ENCODE data around the gene NRF1.

The NRF1 gene

DNA sequence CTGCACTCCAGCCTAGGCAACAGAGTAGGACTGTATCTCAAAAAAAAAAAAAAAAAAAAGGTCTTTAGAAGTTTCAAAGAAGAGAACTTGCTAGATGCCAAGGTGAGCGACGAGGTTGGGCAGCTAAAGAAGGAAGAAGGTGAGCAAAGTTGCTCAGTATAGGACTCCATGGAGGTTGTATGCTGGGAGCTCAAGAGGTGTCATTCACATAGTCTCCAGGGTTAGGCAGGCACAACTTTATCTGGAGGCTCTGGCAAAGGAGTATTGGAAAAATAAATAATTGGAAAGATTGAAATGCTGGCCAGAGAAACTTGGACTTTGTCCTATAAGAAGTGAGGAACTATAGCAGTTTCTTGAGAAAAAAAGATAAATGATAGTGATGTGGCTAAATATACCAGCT, 74.5 kb downstream of the NRF1 start:
- DNase-seq (ENCODE audit: low read depth in 2 of 2): no peak

DNA sequence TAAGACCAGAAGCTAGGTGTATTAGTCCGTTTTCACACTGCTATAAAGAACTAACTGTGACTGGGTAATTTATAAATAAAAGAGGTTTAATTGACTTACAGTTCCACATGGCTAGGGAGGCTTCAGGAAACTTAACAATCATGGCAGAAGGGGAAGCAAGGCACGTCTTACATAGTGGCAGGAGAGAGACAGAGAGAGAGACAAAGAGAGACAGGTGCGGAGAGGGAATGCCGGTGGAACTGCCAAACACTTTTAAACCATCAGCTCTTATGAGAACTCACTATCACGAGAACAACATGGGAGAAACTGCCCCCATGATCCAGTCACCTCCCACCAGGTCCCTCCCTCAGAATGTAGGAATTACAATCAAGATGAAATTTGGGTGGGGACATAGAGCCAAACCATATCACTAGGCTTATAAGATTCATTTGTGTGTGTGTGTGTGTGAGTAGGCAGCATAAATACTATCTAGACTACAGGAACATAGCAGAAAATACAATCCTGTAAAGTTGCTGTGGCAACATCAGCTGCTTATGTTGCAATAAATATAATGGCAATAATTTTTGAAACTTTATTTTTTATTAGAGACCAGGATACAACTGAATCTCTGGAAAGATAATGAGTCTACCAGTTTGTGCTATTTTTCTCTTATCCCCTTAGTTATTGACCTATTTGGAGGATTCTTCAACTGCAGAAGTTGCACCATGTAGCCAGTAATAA, 77.1 kb downstream of the NRF1 start:
- no peak for DNase-seq (ENCODE audit: low read depth in 2 of 2)

DNA sequence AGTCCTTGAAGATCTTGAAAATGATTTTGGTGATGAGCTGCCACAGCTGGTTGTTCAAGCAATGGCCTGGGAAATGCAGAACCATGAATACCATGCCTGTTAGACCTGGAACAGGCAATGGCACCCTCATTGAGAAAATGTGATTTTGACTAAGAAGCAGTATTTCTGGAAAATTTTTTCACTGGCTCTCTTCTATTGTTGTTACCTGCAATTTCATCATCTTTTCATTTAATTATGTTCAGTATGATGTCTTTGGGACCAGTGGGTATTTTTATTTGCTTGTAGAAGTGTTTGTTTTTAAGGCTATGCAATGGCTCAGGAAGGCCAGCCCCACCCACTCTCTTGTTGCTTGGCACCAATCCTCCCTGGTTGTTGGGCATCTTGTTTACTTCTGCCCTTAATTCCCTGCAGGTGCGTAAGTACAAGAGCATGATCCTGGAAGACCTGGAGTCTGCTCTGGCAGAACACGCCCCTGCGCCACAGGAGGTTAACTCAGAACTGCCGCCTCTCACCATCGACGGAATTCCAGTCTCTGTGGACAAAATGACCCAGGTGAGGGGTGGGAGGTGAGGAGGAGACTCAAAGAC, 78.6 kb downstream of the NRF1 start:
- DNase-seq (ENCODE audit: low read depth in 2 of 2): no peak

DNA sequence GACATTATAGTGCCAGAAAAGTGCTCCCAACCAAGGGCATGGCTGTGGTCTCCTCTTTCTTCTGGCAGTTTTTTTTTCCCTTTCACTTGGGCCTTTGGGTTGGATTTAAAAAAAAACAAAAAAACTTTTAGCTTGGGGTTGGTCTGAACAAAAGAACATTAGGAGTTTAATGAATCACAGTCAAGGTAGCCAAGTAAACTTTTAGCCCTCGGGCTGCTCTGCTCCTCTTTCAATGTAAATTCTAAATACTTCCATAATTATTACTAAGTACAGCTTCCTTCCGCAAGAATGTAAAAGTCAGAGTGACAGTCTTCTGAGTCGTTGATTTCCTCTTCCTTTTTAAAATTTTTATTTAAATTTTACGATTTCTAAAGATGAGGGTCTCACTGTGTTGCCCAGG, 79.2 kb downstream of the NRF1 start:
- no peak for DNase-seq (ENCODE audit: low read depth in 2 of 2)

- no peak for DNase-seq (ENCODE audit: low read depth in 2 of 2)
Observed at GRCh38 chr7:129698516-129699418, 87.2 kb downstream of the NRF1 start.

DNA sequence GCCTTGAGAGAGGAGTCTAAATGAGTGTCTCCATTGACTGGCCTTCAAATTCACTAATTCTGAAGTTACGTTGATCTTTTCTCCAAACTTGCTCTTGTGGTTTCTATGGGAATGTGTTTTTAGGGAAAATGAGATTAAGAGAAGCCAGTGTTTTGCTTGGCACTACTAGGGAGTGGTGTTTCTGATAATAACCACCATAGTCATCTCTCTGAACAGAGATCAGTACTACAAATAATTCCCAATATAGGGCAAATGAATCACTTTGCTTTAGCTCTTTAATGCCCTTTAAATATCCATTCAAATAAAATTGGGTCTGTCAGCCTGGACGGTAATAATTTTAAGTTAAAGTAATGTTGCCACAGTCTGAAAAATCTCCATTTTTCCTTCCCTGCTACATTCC, 90.8 kb downstream of the NRF1 start:
- no peak for DNase-seq (ENCODE audit: low read depth in 2 of 2)

DNA sequence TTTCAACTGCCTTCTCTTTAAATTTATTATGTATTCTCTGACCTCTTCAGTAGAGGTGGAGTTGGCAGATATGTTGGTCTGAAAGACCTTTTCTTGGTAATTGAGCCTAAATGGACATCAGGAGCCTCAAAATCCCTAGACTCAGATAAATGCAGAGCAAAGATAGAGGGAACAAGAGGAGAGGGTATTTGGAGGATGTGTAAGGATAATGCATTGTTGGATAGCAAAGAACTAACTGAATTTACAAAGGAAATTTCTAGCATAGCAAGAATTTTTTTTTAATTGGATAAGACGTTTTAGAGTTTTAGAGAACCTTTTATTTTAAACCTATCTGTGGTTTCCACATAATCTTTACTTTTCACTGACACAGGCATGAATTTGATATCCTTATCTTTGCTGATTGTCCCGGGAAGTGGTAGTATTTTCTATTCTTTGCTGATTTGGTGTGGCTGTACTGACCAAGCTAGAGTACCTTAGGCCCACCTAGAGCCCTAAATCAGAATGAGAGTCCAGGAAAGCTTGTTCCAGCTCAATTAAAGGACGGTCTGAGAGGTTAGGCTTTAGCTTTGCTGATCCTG, 91.3 kb downstream of the NRF1 start:
- no peak for DNase-seq (ENCODE audit: low read depth in 2 of 2)

DNA sequence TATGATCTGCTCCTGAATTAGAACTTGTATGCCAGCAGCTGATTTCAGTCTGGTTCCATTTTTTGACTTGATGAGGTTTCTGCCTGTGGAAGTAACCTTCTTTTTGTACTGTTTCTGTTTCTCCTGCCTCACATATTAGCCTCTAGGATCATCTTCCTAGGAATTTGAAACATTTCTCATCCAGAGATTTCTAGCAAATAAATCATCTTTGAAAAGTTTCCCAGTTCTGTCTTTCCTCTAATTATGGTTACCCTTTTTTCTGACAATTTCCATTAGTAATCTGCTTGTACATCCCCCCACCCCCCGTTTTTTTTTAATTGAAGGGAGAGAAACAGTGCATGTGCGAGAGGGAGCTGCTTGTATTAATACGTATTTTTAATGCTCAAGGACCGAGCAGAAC, 92.2 kb downstream of the NRF1 start:
- DNase-seq (ENCODE audit: low read depth in 2 of 2): no peak

GRCh38 chr7:129707910-129708499, 96.5 kb downstream of the NRF1 start:
- no peak for DNase-seq (ENCODE audit: low read depth in 2 of 2)

DNA sequence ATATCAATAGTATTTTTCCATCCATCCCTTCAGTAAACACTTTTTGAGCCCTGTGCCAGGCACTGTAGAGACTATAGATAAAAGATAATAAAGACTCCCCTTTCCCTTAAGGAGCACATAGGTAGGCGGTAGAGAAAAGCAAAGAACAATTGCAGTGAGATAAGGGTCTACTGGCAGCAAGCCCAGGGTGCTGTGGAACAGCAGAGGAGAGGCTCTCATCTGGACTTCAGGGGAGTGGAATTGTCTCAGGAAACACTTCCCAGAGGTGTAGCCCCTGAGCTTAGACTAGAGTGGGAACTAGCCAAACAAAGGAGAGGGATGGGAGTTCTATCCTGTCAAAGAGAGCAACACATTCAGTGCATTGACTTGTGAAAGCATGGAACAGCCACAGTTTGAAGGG, 102.0 kb downstream of the NRF1 start:
- no peak for DNase-seq (ENCODE audit: low read depth in 2 of 2)

DNA sequence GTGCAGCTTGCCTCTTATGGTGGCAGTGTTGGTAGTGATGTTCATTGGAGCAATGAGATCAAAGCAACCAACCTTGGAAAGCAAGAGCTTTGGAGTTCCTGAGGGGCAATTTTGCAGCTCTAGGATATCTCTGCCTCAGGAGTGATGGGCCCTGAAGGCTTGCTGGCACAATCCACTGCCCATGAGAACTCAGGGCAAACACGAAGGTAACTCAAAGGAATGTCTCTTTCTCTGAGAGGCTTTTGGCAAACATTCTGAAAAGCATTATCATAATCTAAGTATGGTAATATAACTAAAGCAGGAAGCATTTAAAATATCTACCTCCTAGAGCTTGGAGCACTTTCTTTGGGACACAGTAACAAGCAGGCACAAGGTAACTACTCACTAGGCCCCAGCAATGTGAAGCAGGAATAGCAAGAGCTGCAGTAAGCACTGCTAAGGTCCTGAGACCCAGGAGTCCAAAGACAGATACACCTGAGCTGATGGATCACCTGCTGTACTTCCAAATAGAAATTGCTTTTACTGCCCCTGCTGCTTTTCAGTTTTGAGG, 103.1 kb downstream of the NRF1 start:
- DNase-seq (ENCODE audit: low read depth in 2 of 2): no peak

DNA sequence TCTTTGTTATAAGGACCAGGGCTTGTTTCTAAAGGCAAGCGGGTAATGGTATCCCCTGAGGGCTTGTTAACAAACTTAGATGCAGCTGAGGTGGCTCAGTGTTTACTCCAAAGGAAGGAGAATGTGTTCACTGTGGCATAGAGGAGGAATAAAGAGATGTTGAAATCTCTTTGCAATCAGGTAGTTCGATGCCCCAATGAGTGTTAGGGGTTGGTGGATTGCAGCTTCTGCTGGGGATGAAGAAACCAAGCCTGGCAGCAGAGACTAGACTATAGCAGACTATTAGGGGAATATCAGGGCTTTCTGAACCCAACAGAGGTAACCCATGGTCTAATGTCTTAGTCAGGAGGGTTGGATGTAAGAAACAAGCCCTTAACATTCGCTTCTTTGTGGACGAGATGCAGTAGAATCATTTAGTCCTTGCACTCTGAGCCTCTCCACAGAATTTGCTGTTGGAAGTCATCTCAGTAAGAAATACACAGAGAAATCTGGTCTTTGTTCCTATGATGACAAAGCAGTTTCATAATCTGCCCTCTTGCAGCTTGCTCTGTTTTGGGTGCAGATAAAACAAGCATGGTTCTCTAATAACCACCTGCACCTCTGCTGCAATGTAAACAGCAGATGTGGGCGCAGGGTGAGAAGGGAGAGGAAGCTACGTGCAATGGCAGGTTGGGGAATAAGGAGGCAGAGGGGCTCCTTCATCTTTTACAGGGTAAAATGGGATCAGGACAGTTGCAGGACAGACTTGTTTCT, 108.6 kb downstream of the NRF1 start:
- DNase-seq (ENCODE audit: low read depth in 2 of 2): no peak

DNA sequence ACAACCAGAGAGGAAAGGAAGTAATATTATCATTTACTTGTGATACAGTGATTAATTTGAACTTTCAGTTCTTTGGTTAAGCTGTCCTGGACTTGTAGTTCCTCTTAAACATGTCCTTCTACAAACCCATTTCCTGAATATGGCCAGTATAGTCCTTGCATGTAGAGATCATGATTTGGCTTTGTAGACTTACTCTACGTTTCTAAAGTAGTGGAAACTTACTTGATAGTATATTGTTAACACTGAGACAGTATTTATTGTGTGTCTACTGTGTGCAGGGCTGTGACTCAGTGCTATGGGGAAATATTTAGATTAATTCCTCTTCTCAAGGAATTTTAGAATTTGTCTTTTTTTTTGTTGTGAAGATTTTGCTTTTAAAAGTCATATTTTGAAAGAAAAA, 109.5 kb downstream of the NRF1 start:
- DNase-seq (ENCODE audit: low read depth in 2 of 2): no peak

GRCh38 chr7:129723679-129724078, 112.2 kb downstream of the NRF1 start:
- no peak for DNase-seq (ENCODE audit: low read depth in 2 of 2)

- DNase-seq (ENCODE audit: low read depth in 2 of 2): no peak
Observed at GRCh38 chr7:129724796-129725195, 113.3 kb downstream of the NRF1 start.

DNA sequence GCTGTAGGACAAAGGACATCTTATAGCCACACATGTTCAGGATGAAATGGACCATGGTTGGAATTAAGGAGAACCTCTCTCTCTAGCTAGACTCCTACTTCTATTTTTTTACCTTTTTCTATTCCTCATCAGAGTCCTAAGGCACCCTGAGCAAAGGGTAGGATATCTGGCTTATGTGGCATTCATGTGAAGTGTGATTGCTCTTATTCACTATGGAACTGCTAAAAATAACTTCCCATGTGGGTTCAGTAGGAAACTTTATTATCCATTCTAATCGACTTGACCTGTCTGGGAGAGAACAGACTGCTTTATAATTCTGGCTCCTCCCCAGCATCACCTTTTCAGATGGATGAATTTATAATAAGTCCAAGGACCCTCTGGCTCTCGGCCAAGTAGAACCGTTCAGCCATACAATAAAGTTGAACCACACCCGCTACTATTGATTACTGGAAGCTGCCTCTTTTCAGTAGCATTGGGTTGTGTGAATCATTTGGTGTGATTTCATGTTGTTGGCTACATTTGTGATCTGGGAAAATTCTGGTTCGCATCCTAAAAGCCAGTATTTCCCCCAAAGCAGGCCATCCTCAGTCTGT, 117.5 kb downstream of the NRF1 start:
- DNase-seq (ENCODE audit: low read depth in 2 of 2): no peak

DNA sequence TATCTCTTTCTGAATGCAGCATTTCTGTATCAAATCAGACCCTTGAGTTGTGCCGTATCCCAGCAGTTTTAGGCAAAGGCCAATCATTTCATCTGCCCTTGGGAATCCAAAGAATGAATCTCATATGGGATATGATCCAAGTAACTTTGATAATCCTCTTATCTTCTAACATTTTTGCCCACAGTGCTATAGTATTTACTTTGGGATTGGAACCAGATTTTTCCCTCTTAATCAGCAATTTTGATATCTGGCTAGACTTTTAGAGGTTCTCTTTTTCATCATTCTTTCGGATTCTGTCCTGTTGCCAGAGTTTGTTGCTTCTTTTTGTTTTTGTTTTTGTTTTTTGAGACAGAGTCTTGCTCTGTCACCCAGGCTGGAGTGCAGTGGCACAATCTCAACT, 118.0 kb downstream of the NRF1 start:
- DNase-seq (ENCODE audit: low read depth in 2 of 2): no peak

DNA sequence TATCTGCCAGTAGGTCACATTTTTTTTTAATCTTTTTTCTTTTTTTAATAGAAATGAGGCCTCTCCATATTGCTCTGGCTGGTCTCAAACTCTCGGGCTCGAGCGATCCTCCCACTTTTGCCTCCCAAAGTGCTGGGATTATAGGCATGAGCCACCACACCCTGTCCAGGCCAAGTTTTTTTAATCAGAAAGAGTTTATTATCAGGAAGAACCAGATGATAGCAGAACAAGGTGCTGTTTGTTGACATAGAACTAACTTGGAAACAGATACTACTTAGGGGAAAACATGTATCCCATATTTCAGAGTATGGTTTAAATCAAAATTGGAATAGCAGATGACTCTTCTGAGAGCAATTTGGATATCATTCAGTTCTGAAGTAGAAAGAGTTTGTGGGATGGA, 118.6 kb downstream of the NRF1 start:
- DNase-seq (ENCODE audit: low read depth in 2 of 2): no peak

DNA sequence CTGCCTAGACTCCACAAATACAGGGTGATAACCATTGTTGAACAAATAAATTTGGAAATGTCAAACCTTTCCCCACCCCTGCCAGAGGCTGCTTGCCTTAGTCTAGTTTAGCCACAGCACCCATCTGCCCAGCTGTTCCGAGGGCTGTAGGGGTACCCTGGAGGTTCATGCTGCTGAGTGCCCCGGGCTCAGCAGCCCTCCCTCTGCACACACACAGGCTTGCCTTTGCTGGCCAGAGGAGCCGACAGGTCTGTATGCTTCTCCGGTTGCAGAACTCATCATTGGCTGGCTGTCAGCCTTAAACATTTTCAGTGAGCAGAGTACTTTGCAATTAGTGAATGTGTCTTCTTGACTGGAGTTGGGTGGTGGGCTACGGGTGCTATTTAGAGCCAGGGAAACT, 122.9 kb downstream of the NRF1 start:
- DNase-seq (ENCODE audit: low read depth in 2 of 2): no peak

GRCh38 chr7:129739427-129739826, 127.9 kb downstream of the NRF1 start:
- DNase-seq (ENCODE audit: low read depth in 2 of 2): no peak
